ENCODE measurements around the gene RPTOR.

GRCh38 chr17:80814491-80814890, 269.9 kb downstream of the RPTOR start:
- no peak for TF ChIP-seq CTCF (IDR thresholded peaks at IDR 0.05 in 4 of 5, conservative IDR thresholded peaks at IDR 0.05 in 1 of 5)
- TF ChIP-seq POLR2A (IDR thresholded peaks at IDR 0.05), result no peak

All from gastrocnemius medialis (tissue), 4 donors.